22Rv1 (cell line): Measurements from ENCODE around the gene OR2W1.
A peak's percentile ranks its signal among the peaks of the same experiment; 100 is the strongest.

Experiments
- H3K27ac ChIP-seq: fragments of 450-650 bp; 2 replicates; pipeline ENCODE4 v1.5.1; 2017
- ZFX ChIP-seq: fragments of 450-650 bp; IDR thresholded peaks from 2 replicates; pipeline ENCODE4 v1.6.1; 2017; ENCODE audit warnings: antibody characterized with exemption, borderline replicate concordance
- TF ChIP-seq, protein P1 (sequence below): fragments of 450-650 bp; IDR thresholded peaks from 2 replicates; pipeline ENCODE4 v1.5.1; 2017; ENCODE audit warnings: mild to moderate bottlenecking

OR2W1 gene

DNA sequence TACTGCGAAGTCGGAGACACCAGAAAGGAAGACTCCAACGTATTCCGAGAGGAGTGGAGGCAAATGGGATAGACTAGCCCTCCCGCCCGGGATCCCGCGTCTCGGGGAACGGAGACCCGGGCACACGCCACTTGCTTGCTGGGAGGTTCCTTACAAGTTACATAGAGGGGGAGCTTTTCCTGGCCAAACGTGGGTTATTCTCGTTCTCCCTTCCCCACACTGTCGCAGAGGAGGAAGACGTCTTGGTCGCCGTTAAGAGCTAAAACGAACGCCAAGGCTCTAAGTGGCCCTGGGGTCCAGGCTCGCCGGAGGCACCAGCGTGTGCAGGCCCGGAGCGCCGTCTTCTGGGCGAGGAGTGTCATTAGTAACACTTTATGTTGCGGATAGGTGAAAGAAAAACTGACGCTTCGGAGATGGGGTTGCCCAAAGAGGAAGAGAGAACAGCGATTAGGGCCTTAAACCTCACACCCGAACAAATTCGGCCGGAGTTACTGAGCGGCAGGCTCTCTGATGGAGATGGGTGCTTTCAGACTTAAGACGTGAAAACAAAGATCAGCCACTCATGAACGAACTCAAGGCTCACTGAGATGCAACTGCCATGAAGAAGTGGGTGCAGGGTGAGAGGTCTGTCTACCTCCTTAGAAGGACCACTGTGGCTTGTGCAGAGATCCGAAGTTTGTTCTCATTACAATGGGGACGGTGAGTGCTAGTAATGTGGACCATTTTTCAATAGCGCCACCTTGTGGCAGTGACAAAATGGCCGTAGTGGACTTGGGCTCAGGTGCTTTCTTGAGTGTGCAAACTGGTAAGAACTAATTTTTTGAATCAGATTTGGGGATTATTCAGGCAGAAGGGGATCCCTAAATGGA lies 28.2 kb downstream of the OR2W1 start:
- peak overlapping the region; percentile 71 for H3K27ac ChIP-seq
- no peak for TF ChIP-seq ZFX
- TF ChIP-seq, protein P1, sequence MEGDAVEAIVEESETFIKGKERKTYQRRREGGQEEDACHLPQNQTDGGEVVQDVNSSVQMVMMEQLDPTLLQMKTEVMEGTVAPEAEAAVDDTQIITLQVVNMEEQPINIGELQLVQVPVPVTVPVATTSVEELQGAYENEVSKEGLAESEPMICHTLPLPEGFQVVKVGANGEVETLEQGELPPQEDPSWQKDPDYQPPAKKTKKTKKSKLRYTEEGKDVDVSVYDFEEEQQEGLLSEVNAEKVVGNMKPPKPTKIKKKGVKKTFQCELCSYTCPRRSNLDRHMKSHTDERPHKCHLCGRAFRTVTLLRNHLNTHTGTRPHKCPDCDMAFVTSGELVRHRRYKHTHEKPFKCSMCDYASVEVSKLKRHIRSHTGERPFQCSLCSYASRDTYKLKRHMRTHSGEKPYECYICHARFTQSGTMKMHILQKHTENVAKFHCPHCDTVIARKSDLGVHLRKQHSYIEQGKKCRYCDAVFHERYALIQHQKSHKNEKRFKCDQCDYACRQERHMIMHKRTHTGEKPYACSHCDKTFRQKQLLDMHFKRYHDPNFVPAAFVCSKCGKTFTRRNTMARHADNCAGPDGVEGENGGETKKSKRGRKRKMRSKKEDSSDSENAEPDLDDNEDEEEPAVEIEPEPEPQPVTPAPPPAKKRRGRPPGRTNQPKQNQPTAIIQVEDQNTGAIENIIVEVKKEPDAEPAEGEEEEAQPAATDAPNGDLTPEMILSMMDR, result peak; percentile 85

DNA sequence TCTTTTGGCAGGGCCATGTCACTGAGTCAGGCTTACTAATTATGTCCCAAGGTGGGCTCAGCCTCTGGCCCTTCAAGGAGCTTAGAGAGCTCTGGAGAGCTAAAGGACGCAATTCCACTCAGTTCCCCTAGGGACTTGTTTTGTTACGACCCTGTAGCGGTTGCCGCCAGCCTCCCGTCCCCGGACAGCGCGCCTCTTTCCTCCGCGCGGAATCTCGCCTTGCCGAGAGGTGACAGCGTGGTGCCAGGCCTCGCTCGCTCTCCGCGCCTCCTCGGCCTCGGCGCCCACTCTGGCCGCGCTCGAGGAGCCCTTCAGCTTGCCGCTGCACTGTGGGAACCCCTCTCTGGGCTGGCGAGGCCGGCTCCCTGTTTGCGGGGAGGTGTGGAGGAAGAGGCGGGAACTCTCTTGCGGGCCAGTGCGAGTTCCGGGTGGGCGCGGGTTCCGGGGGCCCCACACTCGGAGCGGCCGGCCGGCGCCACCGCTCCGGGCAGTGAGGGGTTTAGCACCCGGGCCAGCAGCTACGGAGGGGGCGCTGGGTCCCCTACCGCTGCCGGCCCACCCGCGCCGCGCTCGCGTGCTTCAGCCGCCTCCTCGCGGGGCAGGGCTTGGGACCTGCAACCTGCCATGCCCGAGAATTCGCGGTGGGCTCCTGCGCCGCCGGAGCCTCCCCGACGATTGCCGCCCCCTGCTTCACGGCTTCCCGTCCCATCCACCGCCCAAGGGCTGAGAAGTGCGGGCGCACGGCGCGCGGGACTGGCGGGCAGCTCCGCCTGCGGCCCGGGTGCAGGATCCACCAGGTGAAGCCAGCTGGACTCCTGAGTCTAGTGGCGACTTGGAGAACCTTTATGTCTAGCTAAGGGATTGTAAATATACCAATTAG lies 30.0 kb downstream of the OR2W1 start:
- TF ChIP-seq ZFX, result no peak
- TF ChIP-seq, protein P1, result no peak

DNA sequence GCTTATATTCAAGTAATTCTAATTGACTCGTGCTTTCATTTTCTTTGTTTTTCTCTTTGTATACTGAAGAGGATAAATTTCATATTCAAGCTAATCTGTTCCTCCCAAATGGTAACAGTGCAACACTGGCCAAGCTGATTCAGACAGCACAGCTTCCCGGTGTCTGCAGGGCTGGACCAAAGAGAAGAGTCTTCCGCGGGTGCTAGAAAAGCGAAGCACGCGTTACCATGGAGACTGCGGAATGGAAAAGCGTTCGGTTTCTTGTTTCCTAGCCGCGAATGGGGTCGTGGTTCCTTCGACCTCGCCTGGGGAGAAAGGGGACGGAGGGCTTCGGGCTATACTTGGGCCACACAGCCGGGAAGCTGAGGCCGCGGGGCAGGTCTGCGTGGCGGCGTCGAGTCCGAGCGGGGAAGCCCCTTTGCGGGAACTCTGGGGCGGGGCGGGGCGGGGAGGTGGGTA lies 33.7 kb downstream of the OR2W1 start:
- H3K27ac ChIP-seq, result no peak overlapping the region
- TF ChIP-seq, protein P1, result no peak
- no peak for TF ChIP-seq ZFX

More for the DNA sequence above, 30.0 kb downstream of the OR2W1 start:
- no peak overlapping the region for H3K27ac ChIP-seq

DNA sequence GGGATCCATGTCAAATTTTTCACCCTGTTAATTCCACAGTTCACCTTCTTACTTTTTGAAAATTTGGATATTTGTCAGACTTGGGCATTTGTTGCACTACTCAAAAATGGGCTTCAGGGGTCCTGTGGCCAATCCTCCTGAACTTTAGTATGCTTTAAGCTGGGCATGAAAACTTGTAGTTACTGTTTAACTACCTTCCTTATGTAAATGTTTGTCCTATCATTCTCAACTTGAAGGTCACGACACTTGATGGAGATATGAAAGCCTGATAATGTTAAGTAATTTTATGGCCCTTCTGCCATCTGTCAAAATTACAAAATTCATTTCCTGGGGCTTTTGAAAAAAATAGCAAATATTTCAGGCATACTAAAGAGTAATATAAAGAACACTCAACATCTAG lies 35.6 kb downstream of the OR2W1 start:
- H3K27ac ChIP-seq, result peak overlapping the region; percentile 6; the same call in 1 of the 2 replicates
- TF ChIP-seq, protein P1, result no peak
- TF ChIP-seq ZFX, result no peak

DNA sequence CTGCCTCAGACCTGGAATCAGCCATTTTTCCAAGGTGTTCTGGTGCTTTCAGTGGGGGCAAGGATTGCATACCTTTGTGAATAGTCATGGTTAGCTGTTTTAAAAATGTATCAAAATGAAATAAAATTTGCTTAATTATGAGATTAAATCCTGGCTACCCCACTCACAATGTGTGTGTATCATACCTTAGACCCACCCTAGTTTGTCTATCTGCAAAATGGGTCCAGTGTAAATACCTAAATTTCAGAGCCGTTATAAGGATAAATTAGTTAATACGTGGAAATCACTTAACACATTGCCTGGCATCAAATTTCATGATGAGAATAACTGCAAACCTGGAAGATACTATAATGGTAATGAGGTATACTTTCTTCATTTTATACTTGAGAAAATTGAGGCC lies 36.9 kb downstream of the OR2W1 start:
- TF ChIP-seq, protein P1, result no peak
- no peak for TF ChIP-seq ZFX
- no peak overlapping the region for H3K27ac ChIP-seq

DNA sequence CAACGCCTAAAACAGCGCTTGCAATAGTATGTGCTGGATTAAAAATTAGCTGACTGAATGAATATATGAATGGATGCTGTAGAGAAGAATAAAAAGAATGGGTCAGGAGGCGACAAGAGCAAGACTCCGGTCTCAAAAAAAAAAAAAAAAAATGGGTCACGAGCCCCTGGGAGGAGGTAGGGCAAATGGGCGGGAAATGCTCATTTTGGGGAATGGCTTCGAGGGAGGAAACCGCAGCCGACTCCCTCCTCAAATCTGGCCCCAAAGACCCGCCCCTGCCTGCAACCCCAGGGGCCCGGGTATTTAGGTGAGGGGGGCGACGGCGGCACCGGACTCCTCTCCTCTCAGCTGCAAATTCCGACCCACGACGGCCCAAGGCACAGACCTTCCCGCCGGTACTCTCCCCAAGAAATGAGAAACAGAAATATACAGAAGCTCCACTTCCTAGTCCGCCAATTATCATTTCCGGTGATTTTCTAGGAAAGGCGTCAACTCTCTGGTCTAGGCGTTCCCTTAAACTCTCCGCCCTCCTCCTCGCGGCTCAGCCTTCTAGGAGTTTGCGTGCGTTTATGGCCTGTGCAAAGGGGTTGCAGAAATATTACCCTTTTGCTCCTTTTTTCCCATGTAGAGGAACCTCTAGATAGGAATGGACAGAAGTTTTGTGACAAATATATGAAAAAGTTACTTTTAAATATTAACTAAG lies 39.6 kb downstream of the OR2W1 start, which contains the start of gene ZNF311:
ZNF311 (minus strand) TSS at position 133 of the 703 bp plus-strand sequence. CDS start 1,361 bp downstream, outside the sequence.
- TF ChIP-seq ZFX, result no peak
- TF ChIP-seq, protein P1, result no peak
- peak within 1 kb of the TSS; percentile 47 for H3K27ac ChIP-seq
